GM18873 (cell line): ENCODE data around the gene EIF3B.
"Not testable (repeated sequence)": the region's sequence is repeated elsewhere in the genome, so short reads cannot be mapped to it uniquely, and the experiment has no call there.

ENCODE experiments used
- ATAC-seq: cut with Tn5 transposase; IDR thresholded peaks from one replicate; pipeline ENCODE4 v1.9.1; 2021; ENCODE audit warnings: mild to moderate bottlenecking, moderate library complexity, moderate number of reproducible peaks; ENCODE audit not compliant: unreplicated experiment, low FRiP score

Gene EIF3B

GRCh38 chr7:2374830-2375728 is 20.5 kb downstream of the EIF3B start:
- no peak for ATAC-seq

DNA sequence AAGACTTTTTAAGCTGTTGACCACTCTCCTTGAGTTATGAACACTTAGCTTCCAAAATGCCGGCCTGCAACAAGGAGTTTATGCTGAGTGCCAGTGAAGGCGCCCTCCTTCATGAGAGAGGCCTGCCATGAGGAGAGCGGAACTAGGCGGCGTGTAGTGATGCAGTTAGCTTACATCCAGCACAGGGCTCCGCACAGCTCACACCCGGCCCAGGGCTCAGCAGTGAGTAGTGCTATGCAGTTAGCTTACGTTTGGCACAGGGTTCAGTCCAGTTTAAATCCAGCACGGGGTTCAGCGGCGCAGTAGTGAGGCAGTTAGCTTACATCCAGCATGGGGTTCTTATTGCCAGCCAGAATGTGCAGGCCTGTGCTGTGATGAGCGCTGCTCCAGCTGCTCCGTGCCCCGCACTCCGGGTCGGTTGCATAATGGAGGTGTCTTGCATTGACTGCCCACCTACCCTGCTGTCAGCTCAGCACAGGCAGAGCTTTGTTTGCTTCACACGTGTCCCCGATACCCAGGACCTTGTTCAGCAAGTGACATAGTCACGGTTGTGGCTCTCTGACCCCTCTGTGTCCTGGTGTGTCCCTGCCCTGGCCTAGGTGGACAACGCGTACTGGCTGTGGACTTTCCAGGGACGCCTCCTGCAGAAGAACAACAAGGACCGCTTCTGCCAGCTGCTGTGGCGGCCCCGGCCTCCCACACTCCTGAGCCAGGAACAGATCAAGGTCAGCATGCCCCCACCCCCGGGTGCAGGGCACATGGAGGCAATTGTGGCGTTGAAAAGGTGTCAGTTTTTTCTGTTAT is 21.9 kb downstream of the EIF3B start:
- no peak for ATAC-seq

- not testable (repeated sequence) for ATAC-seq
These were observed 22.9 kb downstream of the EIF3B start for GRCh38 chr7:2377492-2377891.

- not testable (repeated sequence) for ATAC-seq
These were observed 23.5 kb downstream of the EIF3B start for GRCh38 chr7:2378125-2378524.

DNA sequence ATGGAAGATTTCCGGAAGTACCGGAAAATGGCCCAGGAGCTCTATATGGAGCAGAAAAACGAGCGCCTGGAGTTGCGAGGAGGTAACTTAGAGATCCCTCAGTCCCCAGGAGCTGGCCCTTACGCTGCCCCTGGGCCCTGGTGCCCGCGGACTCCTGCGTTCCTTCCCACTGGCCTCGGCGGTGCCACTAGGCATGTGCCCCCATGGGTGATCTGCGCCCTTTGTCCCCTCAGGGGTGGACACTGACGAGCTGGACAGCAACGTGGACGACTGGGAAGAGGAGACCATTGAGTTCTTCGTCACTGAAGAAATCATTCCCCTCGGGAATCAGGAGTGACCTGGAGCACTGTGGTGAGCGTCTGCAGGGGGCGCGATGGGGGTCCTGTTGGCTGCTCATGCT is 24.5 kb downstream of the EIF3B start:
- no peak for ATAC-seq

DNA sequence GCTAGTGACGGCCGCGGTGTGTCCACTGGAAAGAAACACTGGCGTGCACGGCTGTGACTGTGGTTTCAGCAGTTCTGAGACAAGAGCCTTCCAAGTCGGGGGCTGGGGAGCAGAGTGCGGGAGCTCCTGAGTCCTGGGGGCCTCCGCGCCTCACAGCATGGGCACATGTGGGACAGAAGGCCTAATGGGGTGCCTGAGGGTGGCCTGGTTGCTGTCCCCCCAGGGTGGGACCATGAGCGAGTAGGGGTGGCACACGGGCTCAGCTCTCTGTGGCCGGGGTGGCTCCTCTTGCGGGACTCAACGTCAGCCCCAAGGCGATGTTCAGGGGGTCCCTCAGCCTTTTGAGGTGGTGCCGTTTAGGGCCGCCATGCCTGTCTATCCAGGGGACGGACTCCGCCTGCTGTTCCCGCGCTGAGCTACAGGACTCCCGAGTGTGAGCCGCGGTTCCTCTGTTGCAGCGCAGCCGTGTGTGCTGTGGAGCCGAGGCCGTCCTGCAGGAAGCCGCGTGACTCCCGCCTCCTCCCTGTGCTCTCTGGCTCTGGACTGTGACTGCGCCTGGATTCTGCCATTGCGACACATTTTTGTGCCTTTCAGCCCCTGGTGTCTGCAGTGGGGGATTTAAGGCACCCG is 25.3 kb downstream of the EIF3B start:
- no peak for ATAC-seq

GRCh38 chr7:2380461-2380860 is 25.8 kb downstream of the EIF3B start:
- ATAC-seq: no peak

GRCh38 chr7:2381227-2381626 is 26.6 kb downstream of the EIF3B start:
- no peak for ATAC-seq

DNA sequence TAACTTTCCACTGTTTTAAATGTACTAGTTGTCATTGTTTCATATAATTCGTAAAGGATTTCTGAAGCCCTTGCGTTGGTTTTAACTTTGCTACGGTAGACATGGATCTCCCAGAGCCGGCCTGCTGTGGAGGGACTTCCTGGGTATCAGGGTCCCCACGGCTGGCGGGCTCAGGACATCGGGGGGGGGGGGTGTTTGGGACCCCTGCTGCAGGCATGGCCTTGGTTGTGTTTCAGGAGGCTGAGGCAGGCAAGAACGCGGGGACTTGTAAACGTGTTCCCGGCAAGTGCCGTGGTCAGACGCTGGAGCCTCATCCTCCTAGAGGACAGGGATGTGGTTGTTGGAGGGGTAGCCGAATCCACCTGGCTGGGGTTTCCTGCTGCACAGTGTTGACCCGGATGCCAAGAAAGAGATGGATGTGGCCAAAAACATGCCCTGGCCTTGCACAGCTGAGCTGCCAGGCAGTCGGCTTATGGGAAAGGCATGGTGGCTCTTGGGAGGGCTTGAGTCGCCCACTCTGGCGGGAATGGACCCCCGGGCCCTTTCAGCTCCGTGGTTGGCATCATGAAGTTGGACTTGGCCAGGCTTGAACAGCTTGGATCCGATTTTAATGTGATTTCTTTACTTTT is 27.4 kb downstream of the EIF3B start:
- ATAC-seq: no peak

- no peak for ATAC-seq
These were observed 29.1 kb downstream of the EIF3B start for GRCh38 chr7:2383543-2384274.

DNA sequence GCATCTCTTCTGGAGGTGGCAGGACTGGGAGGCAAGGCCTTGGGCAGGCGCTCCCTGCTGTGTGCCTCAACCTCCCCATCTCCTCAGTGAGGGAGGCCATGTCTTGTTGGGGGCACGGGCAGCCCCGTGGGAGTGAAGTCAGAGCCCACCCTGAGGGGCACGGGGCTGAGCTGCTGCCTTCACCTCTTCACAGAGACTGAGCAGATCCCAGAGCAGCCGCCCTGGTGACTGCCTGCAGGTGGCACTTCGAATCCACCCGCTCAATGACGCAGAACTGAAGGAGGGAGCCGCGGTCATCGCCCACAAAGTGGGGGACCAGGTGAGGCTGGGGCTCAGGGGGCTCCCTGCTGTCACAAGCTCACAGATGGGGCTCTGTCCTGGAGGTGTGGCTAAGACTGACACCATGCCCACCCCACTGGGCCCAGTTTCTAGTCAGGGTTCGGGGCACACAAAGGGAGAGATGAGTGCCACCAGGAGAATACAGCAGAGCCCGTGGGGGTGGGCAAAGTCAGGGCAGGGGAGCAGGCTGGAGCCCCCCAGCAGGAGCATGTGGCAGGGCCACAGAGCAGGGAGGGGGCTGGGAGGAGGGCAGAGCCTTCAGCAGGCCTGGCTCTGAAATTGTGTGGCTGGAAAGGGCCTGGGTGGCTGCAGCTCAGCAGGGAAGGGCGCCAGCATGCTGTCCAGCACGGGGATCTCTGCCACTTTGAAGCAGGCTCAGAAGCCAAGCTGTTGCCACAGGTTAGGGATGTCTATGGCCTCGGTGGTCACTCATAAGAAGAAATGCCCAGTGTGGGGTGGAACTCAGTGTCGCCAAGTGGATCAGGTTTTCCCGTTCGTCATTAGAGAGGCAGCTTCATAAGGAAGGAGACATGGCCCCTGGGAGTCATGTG is 30.0 kb downstream of the EIF3B start:
- no peak for ATAC-seq

- ATAC-seq: not testable (repeated sequence)
These were observed 31.5 kb downstream of the EIF3B start for GRCh38 chr7:2386122-2386521.

- no peak for ATAC-seq
These were observed 32.5 kb downstream of the EIF3B start for GRCh38 chr7:2386964-2387669.

DNA sequence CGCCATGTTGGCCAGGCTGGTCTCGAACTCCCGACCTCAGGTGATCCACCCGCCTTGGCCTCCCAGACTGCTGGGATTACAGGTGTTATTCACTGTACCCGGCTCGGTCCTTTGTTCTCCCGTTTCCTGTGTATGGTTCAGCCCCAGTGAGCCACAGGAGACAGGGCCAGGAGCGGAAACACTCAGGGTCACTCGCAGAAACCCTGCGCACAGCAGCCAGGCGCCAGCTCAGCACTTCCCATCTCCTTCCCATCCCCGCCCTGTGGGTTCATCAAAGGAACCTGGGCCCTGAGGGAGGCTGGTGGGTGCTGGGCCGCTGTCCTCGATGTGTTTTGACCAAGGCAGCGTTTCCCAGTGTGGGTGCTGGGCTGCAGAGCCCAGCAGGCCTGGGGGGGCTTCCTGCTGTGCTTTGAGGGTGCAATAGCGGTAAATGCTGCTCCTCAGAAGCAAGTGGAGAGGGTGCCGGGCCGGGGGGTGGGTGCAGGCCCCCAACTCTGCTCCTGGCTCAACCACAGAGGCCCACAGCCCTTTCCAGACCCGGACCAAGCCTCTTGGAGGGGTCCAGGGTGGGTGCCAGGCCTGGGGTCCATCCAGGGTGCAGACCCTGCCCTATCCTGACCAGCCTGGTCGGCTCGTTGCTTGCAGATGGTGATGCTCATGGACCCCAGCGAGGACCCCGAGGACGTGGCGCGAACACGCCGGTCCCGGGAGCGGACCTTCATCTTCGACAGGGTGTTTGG is 33.4 kb downstream of the EIF3B start:
- ATAC-seq: no peak

- ATAC-seq: no peak
These were observed 34.0 kb downstream of the EIF3B start for GRCh38 chr7:2388637-2388954.

DNA sequence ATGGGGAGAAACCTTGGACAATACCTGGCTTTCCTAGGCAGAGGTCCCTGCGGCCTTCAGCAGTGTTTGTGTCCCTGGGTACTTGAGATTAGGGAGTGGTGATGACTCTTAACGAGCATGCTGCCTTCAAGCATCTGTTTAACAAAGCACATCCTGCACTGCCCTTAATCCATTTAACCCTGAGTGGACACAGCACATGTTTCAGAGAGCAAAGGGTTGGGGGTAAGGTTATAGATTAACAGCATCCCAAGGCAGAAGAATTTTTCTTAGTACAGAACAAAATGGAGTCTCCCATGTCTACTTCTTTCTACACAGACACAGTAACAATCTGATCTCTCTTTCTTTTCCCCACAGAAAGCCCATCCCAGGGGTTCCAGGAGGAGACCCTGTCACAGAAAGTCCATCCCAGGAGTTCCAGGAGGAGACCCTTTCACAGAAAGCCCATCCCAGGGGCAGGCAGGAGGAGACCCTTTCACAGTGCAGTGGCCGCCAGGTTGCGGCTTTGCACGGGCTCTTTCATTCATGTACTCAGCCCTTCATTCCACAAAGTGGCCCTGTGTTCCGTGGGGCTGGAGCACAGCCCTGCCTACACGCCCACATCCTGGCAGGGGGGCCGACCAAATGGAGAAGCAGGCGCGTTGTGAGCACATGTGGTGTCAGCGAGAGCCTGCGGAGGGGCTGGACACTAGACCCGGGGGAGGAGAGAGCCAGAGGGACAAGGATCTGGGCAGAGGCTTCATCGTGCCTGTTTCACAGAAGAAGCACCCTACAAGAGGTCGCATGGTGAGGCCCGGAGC is 35.6 kb downstream of the EIF3B start:
- ATAC-seq: not testable (repeated sequence)

DNA sequence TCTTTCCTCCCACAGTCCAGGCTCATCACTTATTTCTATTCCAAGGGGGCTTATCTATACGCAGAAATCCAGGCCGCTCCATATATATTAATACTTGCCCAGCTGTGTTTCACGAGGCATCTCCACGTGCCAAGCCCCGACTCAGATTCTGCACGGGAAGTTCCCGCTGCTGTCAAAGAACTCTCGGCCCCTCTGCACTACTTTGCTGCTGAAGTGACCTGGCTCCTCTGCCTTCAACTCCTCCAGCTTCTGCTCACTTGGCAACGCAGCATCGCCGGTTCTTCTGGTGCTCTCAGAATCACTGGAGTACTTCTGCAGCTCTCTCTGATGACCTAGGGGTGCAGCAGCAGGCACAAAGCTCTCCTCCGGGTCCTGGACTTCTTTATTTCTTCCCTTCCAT is 39.1 kb downstream of the EIF3B start:
- ATAC-seq: no peak
